ENCODE data around the gene ZNF784. TPM values are rescaled to one million over a fixed set of nuclear protein-coding genes. Genes with fewer than 3 reads are reported as not detected.

The ZNF784 gene
- total and polyA plus RNA-seq, 9 of the 15 experiments (the other 6 are each of a cell fraction or from before 2014, with no cell fraction given) = 0.14 to 6.1 (median 2.1) TPM

DNA sequence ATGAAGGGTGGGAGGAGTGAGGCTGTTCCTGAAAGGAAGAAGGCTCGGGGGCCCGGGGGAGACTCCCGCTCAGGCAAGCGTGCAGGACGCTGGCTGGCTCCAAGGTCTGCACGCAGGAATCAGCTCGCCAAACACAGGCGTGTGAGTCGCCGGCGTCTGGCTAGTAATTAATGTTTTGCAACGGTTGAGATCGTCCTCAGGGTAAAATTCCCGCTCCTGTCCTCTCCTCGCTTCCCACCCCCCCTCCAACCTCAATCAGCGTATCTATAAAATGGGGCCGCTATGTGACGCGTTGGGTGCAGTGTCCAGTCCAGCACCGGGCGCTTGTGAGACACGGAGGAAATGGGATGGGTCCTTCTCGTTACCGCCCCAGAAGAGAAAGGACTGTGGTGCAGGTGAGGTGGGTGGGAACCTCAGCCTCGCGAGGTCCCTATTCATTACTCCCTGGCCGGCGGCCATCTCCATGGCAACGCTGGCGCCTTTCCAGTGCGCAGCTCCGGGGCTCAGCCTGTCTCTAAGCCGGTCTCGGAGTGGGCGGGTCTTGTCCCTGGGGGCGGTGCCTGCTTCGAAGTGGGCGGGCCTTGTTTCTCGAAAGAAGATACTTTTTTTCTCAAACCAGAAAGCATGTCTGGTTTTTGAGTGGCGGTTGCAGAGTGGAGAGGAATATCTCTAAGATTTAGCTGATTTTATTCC, 37.2 kb downstream of the ZNF784 start (continued):
- TF ChIP-seq MAZ (CRISPR knock-in tag; conservative IDR thresholded peaks at IDR 0.05 in 1 of 2, IDR thresholded peaks at IDR 0.05 in 1 of 2) = peak in 1 of 2 experiments; percentile 30; a peak in 2 of 4 replicates

- in situ Hi-C loops (cut with MboI) (no loop called here), intact Hi-C loops (cut with micrococcal nuclease) (no loop called here)
- no peak for ATAC-seq
- Histone ChIP-seq H3K36me3 (ENCODE audit: control insufficient read depth, insufficient read depth, low read length) (no peaks in the 10 kb centered on the region), H3K4me3 (no peak overlapping the region), H3K9me1 (ENCODE audit: control insufficient read depth, insufficient read depth, low read length) (no peaks in the 10 kb centered on the region), H3K9ac (ENCODE audit: insufficient read depth in 1 of 2, low read depth in 2 of 2, low read length in 2 of 2) (no peak overlapping the region; a peak in 1 of 4 replicates), H3K4me2 (ENCODE audit: insufficient read depth, low read length) (no peak overlapping the region), H2AFZ (ENCODE audit: low read depth, low read length) (0 out of 2 replicates have a peak overlapping the region, but pooled peaks have one; percentile 28), H3K9me3 (replicated peaks; ENCODE audit: control insufficient read depth, insufficient read depth, low read depth, low read length) (no peaks in the 10 kb centered on the region), H3K79me2 (ENCODE audit: control insufficient read depth, insufficient read depth, low read length) (no peaks in the 10 kb centered on the region), H3K27ac (ENCODE audit: extremely low read depth, low read depth, low read length) (no peak overlapping the region), H4K20me1 (replicated peaks; ENCODE audit: control insufficient read depth, insufficient read depth, low read length) (0 out of 2 replicates have a peak, but pooled peaks cover 6% of the 10 kb centered on the region), H3K4me1 (replicated peaks in 1 of 2; ENCODE audit: control insufficient read depth in 2 of 2, insufficient read depth in 2 of 2, low read length in 2 of 2) (peaks cover 13 to 32% of the 10 kb centered on the region in 2 experiments; a peak in 3 of 5 replicates), H3K27me3 (ENCODE audit: control insufficient read depth in 2 of 2, insufficient read depth in 2 of 2, low read length in 2 of 2) (peaks cover 8 to 12% of the 10 kb centered on the region in 2 experiments; a peak in 4 of 5 replicates)
- BruUV-seq (replicated peaks) = no TSS peak
- DNase-seq (ENCODE audit: extremely low read depth in 1 of 4, low spot score in 3 of 4) = peak in 2 of 4 experiments; percentile 50 to 52
- ChIA-PET POLR2A (no interaction called here), CTCF (ENCODE audit: low intra/inter-chr PET ratio) (no interaction called here)
- 28% methylated on average over 30 of the region's 36 CpGs for WGBS (ENCODE audit: insufficient coverage, low coverage, missing lambda C conversion rate)
- FAIRE-seq = no peak
- TF ChIP-seq, protein P1, sequence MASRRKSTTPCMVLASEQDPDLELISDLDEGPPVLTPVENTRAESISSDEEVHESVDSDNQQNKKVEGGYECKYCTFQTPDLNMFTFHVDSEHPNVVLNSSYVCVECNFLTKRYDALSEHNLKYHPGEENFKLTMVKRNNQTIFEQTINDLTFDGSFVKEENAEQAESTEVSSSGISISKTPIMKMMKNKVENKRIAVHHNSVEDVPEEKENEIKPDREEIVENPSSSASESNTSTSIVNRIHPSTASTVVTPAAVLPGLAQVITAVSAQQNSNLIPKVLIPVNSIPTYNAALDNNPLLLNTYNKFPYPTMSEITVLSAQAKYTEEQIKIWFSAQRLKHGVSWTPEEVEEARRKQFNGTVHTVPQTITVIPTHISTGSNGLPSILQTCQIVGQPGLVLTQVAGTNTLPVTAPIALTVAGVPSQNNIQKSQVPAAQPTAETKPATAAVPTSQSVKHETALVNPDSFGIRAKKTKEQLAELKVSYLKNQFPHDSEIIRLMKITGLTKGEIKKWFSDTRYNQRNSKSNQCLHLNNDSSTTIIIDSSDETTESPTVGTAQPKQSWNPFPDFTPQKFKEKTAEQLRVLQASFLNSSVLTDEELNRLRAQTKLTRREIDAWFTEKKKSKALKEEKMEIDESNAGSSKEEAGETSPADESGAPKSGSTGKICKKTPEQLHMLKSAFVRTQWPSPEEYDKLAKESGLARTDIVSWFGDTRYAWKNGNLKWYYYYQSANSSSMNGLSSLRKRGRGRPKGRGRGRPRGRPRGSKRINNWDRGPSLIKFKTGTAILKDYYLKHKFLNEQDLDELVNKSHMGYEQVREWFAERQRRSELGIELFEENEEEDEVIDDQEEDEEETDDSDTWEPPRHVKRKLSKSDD (conservative IDR thresholded peaks at IDR 0.05; ENCODE audit: low read length) = no peak
- TF ChIP-seq, protein P2, sequence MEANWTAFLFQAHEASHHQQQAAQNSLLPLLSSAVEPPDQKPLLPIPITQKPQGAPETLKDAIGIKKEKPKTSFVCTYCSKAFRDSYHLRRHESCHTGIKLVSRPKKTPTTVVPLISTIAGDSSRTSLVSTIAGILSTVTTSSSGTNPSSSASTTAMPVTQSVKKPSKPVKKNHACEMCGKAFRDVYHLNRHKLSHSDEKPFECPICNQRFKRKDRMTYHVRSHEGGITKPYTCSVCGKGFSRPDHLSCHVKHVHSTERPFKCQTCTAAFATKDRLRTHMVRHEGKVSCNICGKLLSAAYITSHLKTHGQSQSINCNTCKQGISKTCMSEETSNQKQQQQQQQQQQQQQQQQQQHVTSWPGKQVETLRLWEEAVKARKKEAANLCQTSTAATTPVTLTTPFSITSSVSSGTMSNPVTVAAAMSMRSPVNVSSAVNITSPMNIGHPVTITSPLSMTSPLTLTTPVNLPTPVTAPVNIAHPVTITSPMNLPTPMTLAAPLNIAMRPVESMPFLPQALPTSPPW (CRISPR knock-in tag; IDR thresholded peaks at IDR 0.05) = peak; percentile 56
- TF ChIP-seq, protein P3, sequence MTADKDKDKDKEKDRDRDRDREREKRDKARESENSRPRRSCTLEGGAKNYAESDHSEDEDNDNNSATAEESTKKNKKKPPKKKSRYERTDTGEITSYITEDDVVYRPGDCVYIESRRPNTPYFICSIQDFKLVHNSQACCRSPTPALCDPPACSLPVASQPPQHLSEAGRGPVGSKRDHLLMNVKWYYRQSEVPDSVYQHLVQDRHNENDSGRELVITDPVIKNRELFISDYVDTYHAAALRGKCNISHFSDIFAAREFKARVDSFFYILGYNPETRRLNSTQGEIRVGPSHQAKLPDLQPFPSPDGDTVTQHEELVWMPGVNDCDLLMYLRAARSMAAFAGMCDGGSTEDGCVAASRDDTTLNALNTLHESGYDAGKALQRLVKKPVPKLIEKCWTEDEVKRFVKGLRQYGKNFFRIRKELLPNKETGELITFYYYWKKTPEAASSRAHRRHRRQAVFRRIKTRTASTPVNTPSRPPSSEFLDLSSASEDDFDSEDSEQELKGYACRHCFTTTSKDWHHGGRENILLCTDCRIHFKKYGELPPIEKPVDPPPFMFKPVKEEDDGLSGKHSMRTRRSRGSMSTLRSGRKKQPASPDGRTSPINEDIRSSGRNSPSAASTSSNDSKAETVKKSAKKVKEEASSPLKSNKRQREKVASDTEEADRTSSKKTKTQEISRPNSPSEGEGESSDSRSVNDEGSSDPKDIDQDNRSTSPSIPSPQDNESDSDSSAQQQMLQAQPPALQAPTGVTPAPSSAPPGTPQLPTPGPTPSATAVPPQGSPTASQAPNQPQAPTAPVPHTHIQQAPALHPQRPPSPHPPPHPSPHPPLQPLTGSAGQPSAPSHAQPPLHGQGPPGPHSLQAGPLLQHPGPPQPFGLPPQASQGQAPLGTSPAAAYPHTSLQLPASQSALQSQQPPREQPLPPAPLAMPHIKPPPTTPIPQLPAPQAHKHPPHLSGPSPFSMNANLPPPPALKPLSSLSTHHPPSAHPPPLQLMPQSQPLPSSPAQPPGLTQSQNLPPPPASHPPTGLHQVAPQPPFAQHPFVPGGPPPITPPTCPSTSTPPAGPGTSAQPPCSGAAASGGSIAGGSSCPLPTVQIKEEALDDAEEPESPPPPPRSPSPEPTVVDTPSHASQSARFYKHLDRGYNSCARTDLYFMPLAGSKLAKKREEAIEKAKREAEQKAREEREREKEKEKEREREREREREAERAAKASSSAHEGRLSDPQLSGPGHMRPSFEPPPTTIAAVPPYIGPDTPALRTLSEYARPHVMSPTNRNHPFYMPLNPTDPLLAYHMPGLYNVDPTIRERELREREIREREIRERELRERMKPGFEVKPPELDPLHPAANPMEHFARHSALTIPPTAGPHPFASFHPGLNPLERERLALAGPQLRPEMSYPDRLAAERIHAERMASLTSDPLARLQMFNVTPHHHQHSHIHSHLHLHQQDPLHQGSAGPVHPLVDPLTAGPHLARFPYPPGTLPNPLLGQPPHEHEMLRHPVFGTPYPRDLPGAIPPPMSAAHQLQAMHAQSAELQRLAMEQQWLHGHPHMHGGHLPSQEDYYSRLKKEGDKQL (CRISPR knock-in tag; IDR thresholded peaks at IDR 0.05; ENCODE audit: borderline replicate concordance) = no peak
- TF ChIP-seq ZNF124 (CRISPR knock-in tag; IDR thresholded peaks at IDR 0.05) = no peak
Observed at GRCh38 chr19:55585658-55586339, 38.6 kb downstream of the ZNF784 start.

Data from K562 (cell line).